Sigmoid colon (tissue), 4 donors: ENCODE results near the gene CCDC60.

ENCODE experiments used
- CTCF ChIP-seq, 4 experiments: fragments of 450-650 bp in 3 of 4; fragments of 200-600 bp in 1 of 4; IDR thresholded peaks; one replicate each; pipeline ENCODE4 v1.5.1; 2016 to 2019; ENCODE audit warnings: antibody characterized with exemption in 4 of 4, mild to moderate bottlenecking in 3 of 4, moderate library complexity in 2 of 4
- POLR2A ChIP-seq, 2 donors: fragments of 450-650 bp; IDR thresholded peaks; one replicate each; pipeline ENCODE4 v1.6.1; 2016; ENCODE audit warnings: antibody characterized with exemption in 2 of 2, mild to moderate bottlenecking in 2 of 2, moderate library complexity in 2 of 2
- POLR2AphosphoS5 ChIP-seq, 4 donors: sonication (generic); formaldehyde crosslinking; IDR thresholded peaks; one replicate each; pipeline ENCODE4 v1.6.1; 2017; ENCODE audit warnings: antibody characterized with exemption in 4 of 4

- TF ChIP-seq CTCF (IDR thresholded peaks at IDR 0.05) = no peak
- no peak for TF ChIP-seq POLR2A (IDR thresholded peaks at IDR 0.05)
- no peak for TF ChIP-seq POLR2AphosphoS5 (IDR thresholded peaks at IDR 0.05)
These were observed 241.7 kb downstream of the CCDC60 start for GRCh38 chr12:119576118-119576810.
